Measurements from ENCODE around the gene AKT3.

- TF ChIP-seq CTCF (conservative IDR thresholded peaks at IDR 0.05) (no peak), ZFX (IDR thresholded peaks at IDR 0.05) (no peak)
Measured at GRCh38 chr1:243503155-243503554, 346.9 kb downstream of the AKT3 start.

Data from C4-2B (cell line).